IMR-90 (cell line): ENCODE data around the gene NPAS2. TPM values are rescaled to one million over a fixed set of nuclear protein-coding genes. Genes with fewer than 3 reads are reported as not detected.
A peak's percentile ranks its signal among the peaks of the same experiment; 100 is the strongest.

ENCODE experiments used
- ATAC-seq: fragments of 200-7000 bp; cut with Tn5 transposase; 2 replicates; pipeline ENCODE4 v1.9.1; 2020; ENCODE audit warnings: low read depth, mild to moderate bottlenecking, moderate library complexity
- BruUV-seq: library from RNA; stranded (reverse); fragments of 400-500 nt; replicated peaks from 2 replicates; lab custom pipeline; 2021; lab: Mats Ljungman, UMichigan
- CTCF ChIA-PET: fragments of 300-600 bp; formaldehyde crosslinking; extraction: SDS; loops from one replicate; lab custom pipeline; 2021; ENCODE audit warnings: antibody characterized with exemption; lab: Yijun Ruan, JAX
- POLR2A ChIA-PET: fragments of 300-600 bp; sonication (Branson Sonifier 250); formaldehyde crosslinking; loops from one replicate; lab custom pipeline; 2022; ENCODE audit warnings: antibody characterized with exemption; ENCODE audit not compliant: unreplicated experiment; lab: Charles Lee
- DNase-seq: peaks from one replicate; pipeline ENCODE4 v3.0.0; 2013
- H2AFZ ChIP-seq: replicated peaks from 2 replicates; pipeline ENCODE3; 2013; ENCODE audit warnings: low read length, mild to moderate bottlenecking; ENCODE audit not compliant: poor library complexity
- H2AK5ac ChIP-seq: 2 replicates; pipeline ENCODE4 v1.6.1; 2013; ENCODE audit warnings: low read depth, low read length, inconsistent platforms
- H2AK9ac ChIP-seq: replicated peaks from 2 replicates; pipeline ENCODE3; 2013; ENCODE audit warnings: mild to moderate bottlenecking, low read depth, low read length, moderate library complexity; ENCODE audit not compliant: poor library complexity
- H2BK120ac ChIP-seq: 2 replicates; pipeline ENCODE4 v1.6.1; 2013; ENCODE audit warnings: low read depth, low read length, inconsistent platforms
- H2BK15ac ChIP-seq: 3 replicates; pipeline ENCODE4 v1.6.1; 2013; ENCODE audit warnings: low read depth, low read length, inconsistent platforms
- H2BK20ac ChIP-seq: 2 replicates; pipeline ENCODE4 v1.6.1; 2013; ENCODE audit warnings: low read depth, mild to moderate bottlenecking, inconsistent platforms, low read length, moderate library complexity
- H2BK5ac ChIP-seq: 2 replicates; pipeline ENCODE4 v1.6.1; 2013; ENCODE audit warnings: mild to moderate bottlenecking, low read depth, low read length, inconsistent platforms; ENCODE audit not compliant: poor library complexity, severe bottlenecking
- H3K14ac ChIP-seq: replicated peaks from 2 replicates; pipeline ENCODE4 v1.6.1; 2013; ENCODE audit warnings: low read depth, low read length, inconsistent platforms
- H3K18ac ChIP-seq: 2 replicates; pipeline ENCODE4 v1.6.1; 2013; ENCODE audit warnings: low read depth, low read length, control low read depth
- H3K23ac ChIP-seq: 2 replicates; pipeline ENCODE4 v1.6.1; 2013; ENCODE audit warnings: low read depth, low read length, inconsistent platforms
- H3K27ac ChIP-seq: 2 replicates; pipeline ENCODE4 v1.5.1; 2013; ENCODE audit warnings: mild to moderate bottlenecking, control low read depth, low read length; ENCODE audit not compliant: insufficient read depth
- H3K27me3 ChIP-seq: 2 replicates; pipeline ENCODE4 v1.6.1; 2013; ENCODE audit warnings: low read length; ENCODE audit not compliant: control insufficient read depth, insufficient read depth
- H3K36me3 ChIP-seq: 2 replicates; pipeline ENCODE4 v1.6.1; 2013; ENCODE audit warnings: low read length, mixed read lengths; ENCODE audit not compliant: control insufficient read depth, insufficient read depth
- H3K4ac ChIP-seq: 2 replicates; pipeline ENCODE4 v1.6.1; 2013; ENCODE audit warnings: low read depth, low read length, inconsistent platforms
- H3K4me1 ChIP-seq: 2 replicates; pipeline ENCODE4 v1.6.1; 2013; ENCODE audit warnings: low read length, mixed read lengths; ENCODE audit not compliant: control insufficient read depth, insufficient read depth
- H3K4me2 ChIP-seq: 2 replicates; pipeline ENCODE4 v1.6.1; 2013; ENCODE audit warnings: low read depth, mild to moderate bottlenecking, control low read depth, low read length, moderate library complexity
- H3K4me3 ChIP-seq: 2 replicates; pipeline ENCODE4 v1.5.1; 2013; ENCODE audit warnings: low read depth, mild to moderate bottlenecking, control low read depth, low read length, moderate library complexity; ENCODE audit not compliant: insufficient read depth
- H3K56ac ChIP-seq: 2 replicates; pipeline ENCODE4 v1.6.1; 2013; ENCODE audit warnings: low read length, inconsistent platforms; ENCODE audit not compliant: insufficient read depth; ENCODE audit errors: extremely low read depth
- H3K79me1 ChIP-seq, 2 experiments: 2 replicates each; pipeline ENCODE4 v1.6.1; 2013; ENCODE audit warnings: low read length in 2 of 2, inconsistent platforms in 1 of 2, low read depth in 1 of 2
- H3K9ac ChIP-seq: 2 replicates; pipeline ENCODE4 v1.6.1; 2013; ENCODE audit warnings: low read depth, low read length, control low read depth
- H3K9me1 ChIP-seq: 2 replicates; pipeline ENCODE4 v1.6.1; 2013; ENCODE audit warnings: low read length, inconsistent platforms; ENCODE audit not compliant: insufficient read depth
- H3K9me3 ChIP-seq: 2 replicates; pipeline ENCODE4 v1.6.1; 2013; ENCODE audit warnings: low read length; ENCODE audit not compliant: control insufficient read depth, insufficient read depth
- H4K20me1 ChIP-seq: 2 replicates; pipeline ENCODE4 v1.6.1; 2013; ENCODE audit warnings: low read length, inconsistent platforms; ENCODE audit not compliant: insufficient read depth
- H4K5ac ChIP-seq: 2 replicates; pipeline ENCODE4 v1.6.1; 2013; ENCODE audit warnings: mild to moderate bottlenecking, low read depth, low read length, control low read depth
- H4K8ac ChIP-seq, 2 experiments: 2 replicates each; pipeline ENCODE4 v1.6.1; 2013; ENCODE audit warnings: low read depth in 2 of 2, low read length in 2 of 2, control low read depth in 1 of 2, inconsistent platforms in 1 of 2
- H4K91ac ChIP-seq: 2 replicates; pipeline ENCODE4 v1.6.1; 2013; ENCODE audit warnings: low read depth, low read length, inconsistent platforms; ENCODE audit not compliant: insufficient read depth
- BHLHE40 ChIP-seq: fragments of 150-350 bp; IDR thresholded peaks from 2 replicates; pipeline ENCODE4 v1.6.1; 2016; ENCODE audit warnings: mild to moderate bottlenecking, low read depth, low read length
- CEBPB ChIP-seq: IDR thresholded peaks from 2 replicates; pipeline ENCODE4 v1.6.1; 2012; ENCODE audit warnings: low read depth, low read length, improper control_type of control experiment
- CHD1 ChIP-seq: IDR thresholded peaks from 2 replicates; pipeline ENCODE4 v1.6.1; 2012; ENCODE audit warnings: low read depth, low read length, improper control_type of control experiment
- FOS ChIP-seq: fragments of 150-350 bp; IDR thresholded peaks from 2 replicates; pipeline ENCODE4 v1.6.1; 2016; ENCODE audit warnings: low read depth, low read length
- MAFK ChIP-seq: IDR thresholded peaks from 2 replicates; pipeline ENCODE4 v1.6.1; 2012; ENCODE audit warnings: low read depth, low read length, improper control_type of control experiment
- MAZ ChIP-seq: IDR thresholded peaks from 2 replicates; pipeline ENCODE4 v1.6.1; 2012; ENCODE audit warnings: low read depth, mild to moderate bottlenecking, low read length, improper control_type of control experiment, moderate library complexity, borderline replicate concordance
- MXI1 ChIP-seq: IDR thresholded peaks from 2 replicates; pipeline ENCODE4 v1.6.1; 2012; ENCODE audit warnings: low read depth, mild to moderate bottlenecking, low read length, moderate library complexity, borderline replicate concordance
- NFE2L2 ChIP-seq: fragments of 150-350 bp; IDR thresholded peaks from 2 replicates; pipeline ENCODE4 v1.6.1; 2016; ENCODE audit warnings: low read depth, mild to moderate bottlenecking, low read length
- POLR2A ChIP-seq: IDR thresholded peaks from 2 replicates; pipeline ENCODE4 v1.6.1; 2012; ENCODE audit warnings: mild to moderate bottlenecking, low read depth, low read length
- RAD21 ChIP-seq: IDR thresholded peaks from 2 replicates; pipeline ENCODE4 v1.6.1; 2012; ENCODE audit warnings: low read length, improper control_type of control experiment
- RCOR1 ChIP-seq: IDR thresholded peaks from 2 replicates; pipeline ENCODE4 v1.6.1; 2012; ENCODE audit warnings: mild to moderate bottlenecking, low read length, improper control_type of control experiment; ENCODE audit not compliant: insufficient replicate concordance
- RFX5 ChIP-seq: IDR thresholded peaks from 2 replicates; pipeline ENCODE4 v1.8.0; 2012; ENCODE audit warnings: low read depth, mild to moderate bottlenecking, low read length, moderate library complexity
- SMC3 ChIP-seq: fragments of 150-350 bp; IDR thresholded peaks from 2 replicates; pipeline ENCODE4 v1.6.1; 2016; ENCODE audit warnings: low read depth, mild to moderate bottlenecking, antibody characterized with exemption, low read length, moderate library complexity
- WGBS, 2 experiments: methylation state at CpG; one replicate each; pipeline versions ENCODE4 v1.1.5 to v1.1.7; 2013; ENCODE audit warnings: missing lambda C conversion rate in 2 of 2; ENCODE audit not compliant: insufficient read length in 1 of 2; ENCODE audit errors: extremely low coverage in 2 of 2; 5-methylcytosine and 5-hydroxymethylcytosine counted together
- dilution Hi-C: fragments of 300-500 bp; cut with HindIII; formaldehyde crosslinking; loops from one replicate; pipeline ENCODE4 v1.14.3; 2018; ENCODE audit warnings: low sequenced_read_pairs; ENCODE audit not compliant: unreplicated experiment
- in situ Hi-C: fragments of 300-500 bp; cut with MboI; formaldehyde crosslinking; loops from 3 replicates; pipeline ENCODE4 v1.14.3; 2019; ENCODE audit warnings: low sequenced_read_pairs, inconsistent platforms, mixed read lengths
- intact Hi-C: fragments of 100-400 bp; cut with micrococcal nuclease; formaldehyde crosslinking; loops from 2 replicates; pipeline ENCODE4 v1.10.0; 2022
- polyA plus RNA-seq, 3 experiments: library from polyadenylated mRNA; depleted of rRNA; stranded (reverse); fragments of >200 nt; gene quantifications; 2 replicates each; pipeline ENCODE4 v1.2.3, GENCODE V29; 2012; ENCODE audit warnings: low replicate concordance in 1 of 3
- total RNA-seq: library from RNA; depleted of rRNA; stranded (reverse); fragments of >200 nt; gene quantifications from 2 replicates; pipeline ENCODE4 v1.2.3, GENCODE V29; 2012
- TF ChIP-seq, protein P1 (sequence below): fragments of 150-350 bp; IDR thresholded peaks from 2 replicates; pipeline ENCODE4 v1.6.1; 2017; ENCODE audit warnings: mild to moderate bottlenecking, antibody characterized with exemption, low read length, low read depth
- TF ChIP-seq, protein P2 (sequence below): fragments of 150-350 bp; IDR thresholded peaks from 2 replicates; pipeline ENCODE4 v1.6.1; 2016; ENCODE audit warnings: low read depth, mild to moderate bottlenecking, low read length, moderate library complexity, borderline replicate concordance
- TF ChIP-seq, protein P3 (sequence below): conservative IDR thresholded peaks from 2 replicates; pipeline ENCODE4 v1.5.1; 2012; ENCODE audit warnings: mild to moderate bottlenecking, low read depth, low read length, improper control_type of control experiment

NPAS2 gene
- total and polyA plus RNA-seq, 2 of the 4 experiments (the other 2 are of a cell fraction): 5.2 to 14.8 TPM

DNA sequence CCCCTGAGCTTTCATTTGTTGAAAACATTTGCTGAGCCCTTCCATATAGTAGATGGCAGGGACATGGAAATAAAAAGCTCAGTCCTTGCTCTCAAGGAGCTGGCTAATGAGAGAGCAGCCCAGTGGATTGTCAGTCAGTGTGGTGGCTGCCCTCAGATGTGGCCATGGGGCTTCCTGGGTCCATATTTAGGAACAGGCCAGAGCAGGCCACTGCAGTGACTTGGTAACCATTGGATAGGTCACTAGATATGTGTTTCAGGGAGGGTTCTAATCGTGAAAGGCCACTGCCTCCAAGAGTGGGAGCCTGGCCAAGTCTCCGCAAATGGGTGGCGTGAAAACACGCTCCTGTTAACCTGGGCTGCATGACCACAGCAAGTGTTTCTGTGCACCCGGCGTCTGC, 37.4 kb downstream of the NPAS2 start:
- Histone ChIP-seq H3K4me1 (peaks cover 15% of the 10 kb centered on the region), H3K9ac (no peak overlapping the region), H3K56ac (0 out of 2 replicates have a peak overlapping the region, but pooled peaks have one; percentile 68), H3K18ac (peak overlapping the region; percentile 82), H2AK5ac (peak overlapping the region; percentile 82), H4K5ac (peak overlapping the region; percentile 31), H4K91ac (peak overlapping the region; percentile 85), H2AK9ac (peak overlapping the region; percentile 0), H3K27me3 (no peaks in the 10 kb centered on the region), H2BK15ac (peak overlapping the region; percentile 75), H3K23ac (peak overlapping the region; percentile 91), H3K4me2 (peak overlapping the region; percentile 47; the same call in 1 of the 2 replicates), H3K14ac (peak overlapping the region; percentile 86), H3K4me3 (no peak overlapping the region), H2AFZ (peak overlapping the region; percentile 21), H3K36me3 (no peaks in the 10 kb centered on the region), H2BK120ac (peak overlapping the region; percentile 95), H2BK5ac (peak overlapping the region; percentile 83), H3K9me3 (no peaks in the 10 kb centered on the region), H3K27ac (peak overlapping the region; percentile 49), H3K4ac (peak overlapping the region; percentile 94), H2BK20ac (peak overlapping the region; percentile 94), H3K79me1 (peaks cover 23 to 82% of the 10 kb centered on the region in 2 experiments), H4K8ac (peak overlapping the region; percentile 43 to 95), H3K9me1 (peaks cover 7% of the 10 kb centered on the region), H4K20me1 (no peaks in the 10 kb centered on the region)
- POLR2A ChIA-PET: no interaction called here
- TF ChIP-seq RFX5 (no peak), FOS (no peak), POLR2A (no peak), CEBPB (no peak), RCOR1 (no peak), RAD21 (no peak), MAZ (no peak), MAFK (no peak), SMC3 (no peak), CHD1 (no peak), NFE2L2 (no peak), MXI1 (no peak), BHLHE40 (no peak)
- TF ChIP-seq, protein P1, sequence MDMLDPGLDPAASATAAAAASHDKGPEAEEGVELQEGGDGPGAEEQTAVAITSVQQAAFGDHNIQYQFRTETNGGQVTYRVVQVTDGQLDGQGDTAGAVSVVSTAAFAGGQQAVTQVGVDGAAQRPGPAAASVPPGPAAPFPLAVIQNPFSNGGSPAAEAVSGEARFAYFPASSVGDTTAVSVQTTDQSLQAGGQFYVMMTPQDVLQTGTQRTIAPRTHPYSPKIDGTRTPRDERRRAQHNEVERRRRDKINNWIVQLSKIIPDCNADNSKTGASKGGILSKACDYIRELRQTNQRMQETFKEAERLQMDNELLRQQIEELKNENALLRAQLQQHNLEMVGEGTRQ: no peak
- TF ChIP-seq, protein P2, sequence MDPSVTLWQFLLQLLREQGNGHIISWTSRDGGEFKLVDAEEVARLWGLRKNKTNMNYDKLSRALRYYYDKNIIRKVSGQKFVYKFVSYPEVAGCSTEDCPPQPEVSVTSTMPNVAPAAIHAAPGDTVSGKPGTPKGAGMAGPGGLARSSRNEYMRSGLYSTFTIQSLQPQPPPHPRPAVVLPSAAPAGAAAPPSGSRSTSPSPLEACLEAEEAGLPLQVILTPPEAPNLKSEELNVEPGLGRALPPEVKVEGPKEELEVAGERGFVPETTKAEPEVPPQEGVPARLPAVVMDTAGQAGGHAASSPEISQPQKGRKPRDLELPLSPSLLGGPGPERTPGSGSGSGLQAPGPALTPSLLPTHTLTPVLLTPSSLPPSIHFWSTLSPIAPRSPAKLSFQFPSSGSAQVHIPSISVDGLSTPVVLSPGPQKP: no peak
- TF ChIP-seq, protein P3, sequence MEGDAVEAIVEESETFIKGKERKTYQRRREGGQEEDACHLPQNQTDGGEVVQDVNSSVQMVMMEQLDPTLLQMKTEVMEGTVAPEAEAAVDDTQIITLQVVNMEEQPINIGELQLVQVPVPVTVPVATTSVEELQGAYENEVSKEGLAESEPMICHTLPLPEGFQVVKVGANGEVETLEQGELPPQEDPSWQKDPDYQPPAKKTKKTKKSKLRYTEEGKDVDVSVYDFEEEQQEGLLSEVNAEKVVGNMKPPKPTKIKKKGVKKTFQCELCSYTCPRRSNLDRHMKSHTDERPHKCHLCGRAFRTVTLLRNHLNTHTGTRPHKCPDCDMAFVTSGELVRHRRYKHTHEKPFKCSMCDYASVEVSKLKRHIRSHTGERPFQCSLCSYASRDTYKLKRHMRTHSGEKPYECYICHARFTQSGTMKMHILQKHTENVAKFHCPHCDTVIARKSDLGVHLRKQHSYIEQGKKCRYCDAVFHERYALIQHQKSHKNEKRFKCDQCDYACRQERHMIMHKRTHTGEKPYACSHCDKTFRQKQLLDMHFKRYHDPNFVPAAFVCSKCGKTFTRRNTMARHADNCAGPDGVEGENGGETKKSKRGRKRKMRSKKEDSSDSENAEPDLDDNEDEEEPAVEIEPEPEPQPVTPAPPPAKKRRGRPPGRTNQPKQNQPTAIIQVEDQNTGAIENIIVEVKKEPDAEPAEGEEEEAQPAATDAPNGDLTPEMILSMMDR: no peak
- dilution Hi-C loops (no loop called here), in situ Hi-C loops (no loop called here), intact Hi-C loops (no loop called here)
- no TSS peak for BruUV-seq
- CTCF ChIA-PET: interaction anchor here (0.6 kb wide), 2 partner anchors 38 to 255 kb away, joined by 4 read pairs; no protein-coding TSS in a partner anchor
- no peak for DNase-seq
- WGBS, 2 experiments: no CpG with 5 or more reads among the region's 6 CpGs
- ATAC-seq: peak; percentile 5; the same call in 1 of the 2 replicates
